A549 (cell line): ENCODE measurements around the gene VAV3.

ENCODE experiments used
- BHLHE40 ChIP-seq: IDR thresholded peaks from 2 replicates; pipeline ENCODE4 v1.6.1; 2012; ENCODE audit warnings: low read depth, low read length, inconsistent platforms
- CBX2 ChIP-seq: fragments of 200-600 bp; sonication (generic); IDR thresholded peaks from 2 replicates; pipeline ENCODE4 v1.6.1; 2016; ENCODE audit warnings: low read depth, mild to moderate bottlenecking, borderline replicate concordance
- CEBPB ChIP-seq, 2 experiments: fragments of >200 bp in 1 of 2; sonication (Bioruptor Twin) in 1 of 2; formaldehyde crosslinking in 1 of 2; IDR thresholded peaks; 2 replicates each; pipeline ENCODE4 v1.6.1; 2012 to 2016
- CTCF ChIP-seq: fragments of >200 bp; sonication (Bioruptor Twin); formaldehyde crosslinking; IDR thresholded peaks from 3 replicates; pipeline ENCODE4 v1.5.1; 2016
- EP300 ChIP-seq, 2 experiments: fragments of >200 bp; sonication (Bioruptor Twin); formaldehyde crosslinking; IDR thresholded peaks; 2 replicates in 1 of 2; 3 replicates in 1 of 2; pipeline ENCODE4 v1.6.1; 2016 to 2017
- JUN ChIP-seq, 2 experiments: fragments of >200 bp; sonication (Bioruptor Twin); formaldehyde crosslinking; IDR thresholded peaks; 2 replicates in 1 of 2; 3 replicates in 1 of 2; pipeline ENCODE4 v1.6.1; 2016 to 2017
- POLR2A ChIP-seq: IDR thresholded peaks from 2 replicates; pipeline ENCODE4 v1.6.1; 2012; ENCODE audit warnings: mild to moderate bottlenecking, low read length
- RAD21 ChIP-seq, 2 experiments: fragments of >200 bp in 1 of 2; sonication (Bioruptor Twin) in 1 of 2; formaldehyde crosslinking in 1 of 2; IDR thresholded peaks in 1 of 2; conservative IDR thresholded peaks in 1 of 2; 2 replicates in 1 of 2; 3 replicates in 1 of 2; pipeline ENCODE4 v1.6.1; 2012 to 2018; ENCODE audit warnings: inconsistent platforms in 1 of 2
- RFX5 ChIP-seq: fragments of 450-650 bp; IDR thresholded peaks from 2 replicates; pipeline ENCODE4 v1.7.1; 2014; ENCODE audit warnings: antibody characterized with exemption, mild to moderate bottlenecking, moderate library complexity
- SMC3 ChIP-seq: fragments of >200 bp; sonication (Bioruptor Twin); formaldehyde crosslinking; IDR thresholded peaks from 3 replicates; pipeline ENCODE4 v1.6.1; 2018; ENCODE audit warnings: inconsistent platforms
- ZFP36 ChIP-seq: fragments of 450-650 bp; IDR thresholded peaks from 2 replicates; pipeline ENCODE4 v1.6.1; 2014; ENCODE audit warnings: borderline replicate concordance; ENCODE audit not compliant: partially characterized antibody

GRCh38 chr1:108007070-108007469, 42.1 kb upstream of the VAV3 start:
- no peak for TF ChIP-seq CTCF
- TF ChIP-seq EP300 (IDR thresholded peaks at IDR 0.05): no peak
- TF ChIP-seq POLR2A: no peak
- TF ChIP-seq CBX2: no peak
- no peak for TF ChIP-seq SMC3
- TF ChIP-seq RAD21 (conservative IDR thresholded peaks at IDR 0.05 in 1 of 2, IDR thresholded peaks at IDR 0.05 in 1 of 2): no peak
- no peak for TF ChIP-seq CEBPB (IDR thresholded peaks at IDR 0.05)
- TF ChIP-seq BHLHE40: no peak
- no peak for TF ChIP-seq ZFP36
- TF ChIP-seq RFX5: no peak
- no peak for TF ChIP-seq JUN (IDR thresholded peaks at IDR 0.05)
